Vagina (tissue), 2 donors: ENCODE data around the gene PRUNE1.

ENCODE experiments used
- CTCF ChIP-seq, 3 experiments: fragments of 450-650 bp in 2 of 3; fragments of 200-600 bp in 1 of 3; sonication (generic) in 1 of 3; IDR thresholded peaks; one replicate each; pipeline ENCODE4 v1.5.1; 2017 to 2019; ENCODE audit warnings: antibody characterized with exemption in 3 of 3, mild to moderate bottlenecking in 2 of 3, moderate library complexity in 2 of 3
- POLR2A ChIP-seq, 2 donors: fragments of 450-650 bp; IDR thresholded peaks; one replicate each; pipeline ENCODE4 v1.6.1; 2017; ENCODE audit warnings: antibody characterized with exemption in 2 of 2, mild to moderate bottlenecking in 2 of 2, moderate library complexity in 2 of 2
- POLR2AphosphoS5 ChIP-seq, 2 donors: sonication (generic); formaldehyde crosslinking; IDR thresholded peaks; one replicate each; pipeline ENCODE4 v1.9.0; 2017; ENCODE audit warnings: antibody characterized with exemption in 2 of 2, mild to moderate bottlenecking in 2 of 2, low read depth in 1 of 2; ENCODE audit not compliant: insufficient read depth in 1 of 2

GRCh38 chr1:151050051-151050688 lies 41.9 kb downstream of the PRUNE1 start:
- TF ChIP-seq CTCF (IDR thresholded peaks at IDR 0.05) (no peak), POLR2A (IDR thresholded peaks at IDR 0.05) (no peak), POLR2AphosphoS5 (IDR thresholded peaks at IDR 0.05; ENCODE audit: insufficient read depth in 1 of 2, low read depth in 1 of 2) (no peak)
